ENCODE data around the gene PHLDA1. TPM values are rescaled to one million over a fixed set of nuclear protein-coding genes. Genes with fewer than 3 reads are reported as not detected.

The PHLDA1 gene
- total RNA-seq, 1 experiment from 2014 or later: 159 TPM

- no TSS peak for BruUV-seq (replicated peaks)
- no peaks in the 10 kb centered on the region for H3K27me3 ChIP-seq (ENCODE audit: control insufficient read depth, insufficient read depth, low read length)
- H3K36me3 ChIP-seq (ENCODE audit: control insufficient read depth, insufficient read depth, low read length): no peaks in the 10 kb centered on the region; the same call in 1 of the 2 replicates
- H3K9me3 ChIP-seq (ENCODE audit: control insufficient read depth, insufficient read depth, low read depth, low read length): no peaks in the 10 kb centered on the region
- intact Hi-C loops (cut with micrococcal nuclease; ENCODE audit: unreplicated experiment): no loop called here
- in situ Hi-C loops (cut with HindIII; ENCODE audit: low pct_unique_long_range_greater_than_20kb, low sequenced_read_pairs): no loop called here
- DNase-seq (ENCODE audit: low read depth, low spot score) (no peak), ATAC-seq (peak; percentile 66)
- ChIA-PET POLR2A (interaction anchor here (0.5 to 0.7 kb wide), 4 partner anchors 9 to 512 kb away, joined by 3 read pairs; no protein-coding TSS in a partner anchor), CTCF (interaction anchor here (0.9 kb wide), 1 partner anchor 9 kb away, joined by 10 read pairs; no protein-coding TSS in a partner anchor)
- peak overlapping the region; percentile 100 for H3K27ac ChIP-seq (ENCODE audit: low read length)
- peaks cover 68% of the 10 kb centered on the region for H3K4me1 ChIP-seq (ENCODE audit: control insufficient read depth, insufficient read depth, low read length)
- TF ChIP-seq TCF7L2 (IDR thresholded peaks at IDR 0.05; ENCODE audit: low read depth, low read length) (no peak), POLR2AphosphoS5 (IDR thresholded peaks at IDR 0.05; ENCODE audit: low read depth, low read length) (peak; percentile 86), CTCF (IDR thresholded peaks at IDR 0.05) (peak; percentile 83), REST (IDR thresholded peaks at IDR 0.05; ENCODE audit: insufficient read depth in 1 of 2, low read depth in 2 of 2, low read length in 1 of 2) (no peak)
- H3K4me3 ChIP-seq (ENCODE audit: low read depth in 2 of 2, low read length in 2 of 2): no peak overlapping the region
Measured at GRCh38 chr12:76037130-76038103, 5.8 kb upstream of the PHLDA1 start.

- intact Hi-C loops (cut with micrococcal nuclease; ENCODE audit: unreplicated experiment) (no loop called here), in situ Hi-C loops (cut with HindIII; ENCODE audit: low pct_unique_long_range_greater_than_20kb, low sequenced_read_pairs) (no loop called here)
- Histone ChIP-seq H3K9me3 (ENCODE audit: control insufficient read depth, insufficient read depth, low read depth, low read length) (no peaks in the 10 kb centered on the region), H3K4me3 (ENCODE audit: low read depth in 2 of 2, low read length in 2 of 2) (no peak overlapping the region), H3K27ac (ENCODE audit: low read length) (peak overlapping the region; percentile 100), H3K4me1 (ENCODE audit: control insufficient read depth, insufficient read depth, low read length) (peaks cover 58% of the 10 kb centered on the region), H3K36me3 (ENCODE audit: control insufficient read depth, insufficient read depth, low read length) (peaks cover 4% of the 10 kb centered on the region), H3K27me3 (ENCODE audit: control insufficient read depth, insufficient read depth, low read length) (no peaks in the 10 kb centered on the region)
- ChIA-PET POLR2A (interaction anchor here (0.6 to 0.8 kb wide), 3 partner anchors 269 to 953 kb away, joined by 5 to 8 read pairs (median 6); no protein-coding TSS in a partner anchor), CTCF (no interaction called here)
- DNase-seq (ENCODE audit: low read depth, low spot score) (no peak), ATAC-seq (no peak)
- TF ChIP-seq TCF7L2 (IDR thresholded peaks at IDR 0.05; ENCODE audit: low read depth, low read length) (no peak), POLR2AphosphoS5 (IDR thresholded peaks at IDR 0.05; ENCODE audit: low read depth, low read length) (peak; percentile 69; the same call in 1 of the 2 replicates)
- BruUV-seq (replicated peaks): no TSS peak
Measured at GRCh38 chr12:76035045-76035444, 3.5 kb upstream of the PHLDA1 start.

Measured in Panc1 (cell line).